Stimulated activated CD8-positive, alpha-beta memory T cell treated with anti-CD3 and anti-CD28 coated beads, Interleukin-7, amount 100 ng/mL, for 4 hours (primary cell): ENCODE results near the gene AEN.
A peak's percentile ranks its signal among the peaks of the same experiment; 100 is the strongest.

Experiments used
- DNase-seq, 2 donors: peaks; one replicate each; pipeline ENCODE4 v3.0.0-alpha.2; 2020; ENCODE audit warnings: low read depth in 2 of 2

AEN gene

GRCh38 chr15:88664151-88664778 is 43.1 kb downstream of the AEN start:
- peak; percentile 27 to 40 for DNase-seq

- no peak for DNase-seq
Measured at GRCh38 chr15:88674661-88675060, 53.5 kb downstream of the AEN start.

- DNase-seq: no peak
Measured at GRCh38 chr15:88678755-88679154, 57.6 kb downstream of the AEN start.

GRCh38 chr15:88680241-88681001 is 59.3 kb downstream of the AEN start:
- DNase-seq: no peak

GRCh38 chr15:88681610-88682221 is 60.6 kb downstream of the AEN start:
- DNase-seq: no peak
